Measurements from ENCODE around the gene TTC13. TPM values are rescaled to one million over a fixed set of nuclear protein-coding genes. Genes with fewer than 3 reads are reported as not detected.

TTC13 gene
- total and polyA plus RNA-seq, 2 of the 13 experiments (the other 11 are each of a cell fraction or from before 2014, with no cell fraction given): 5.8 to 15.9 TPM

DNA sequence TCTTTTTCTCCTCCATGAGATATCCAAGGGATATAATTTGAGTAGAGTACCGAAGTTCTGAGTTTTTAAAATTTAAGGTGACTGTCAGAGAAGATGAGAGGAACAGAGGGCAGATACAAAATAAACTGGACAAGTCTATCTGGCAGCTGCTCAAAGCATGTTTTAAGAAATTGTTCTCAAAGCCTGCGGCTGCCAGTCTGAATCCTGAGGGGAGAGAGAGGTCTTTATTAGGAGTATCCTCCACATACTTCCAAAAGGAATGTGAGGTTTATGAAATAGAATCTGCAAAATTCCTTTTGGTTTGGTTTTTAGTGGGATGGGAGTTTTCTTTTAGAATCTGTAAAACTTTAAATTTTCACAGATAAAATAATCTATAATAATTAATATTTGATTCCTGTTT, 41.3 kb downstream of the TTC13 start:
- 95% methylated on average over 2 of the region's 2 CpGs for WGBS (ENCODE audit: low lambda C conversion rate)

More for the DNA sequence above, 41.3 kb downstream of the TTC13 start:
- TF ChIP-seq, protein P1, sequence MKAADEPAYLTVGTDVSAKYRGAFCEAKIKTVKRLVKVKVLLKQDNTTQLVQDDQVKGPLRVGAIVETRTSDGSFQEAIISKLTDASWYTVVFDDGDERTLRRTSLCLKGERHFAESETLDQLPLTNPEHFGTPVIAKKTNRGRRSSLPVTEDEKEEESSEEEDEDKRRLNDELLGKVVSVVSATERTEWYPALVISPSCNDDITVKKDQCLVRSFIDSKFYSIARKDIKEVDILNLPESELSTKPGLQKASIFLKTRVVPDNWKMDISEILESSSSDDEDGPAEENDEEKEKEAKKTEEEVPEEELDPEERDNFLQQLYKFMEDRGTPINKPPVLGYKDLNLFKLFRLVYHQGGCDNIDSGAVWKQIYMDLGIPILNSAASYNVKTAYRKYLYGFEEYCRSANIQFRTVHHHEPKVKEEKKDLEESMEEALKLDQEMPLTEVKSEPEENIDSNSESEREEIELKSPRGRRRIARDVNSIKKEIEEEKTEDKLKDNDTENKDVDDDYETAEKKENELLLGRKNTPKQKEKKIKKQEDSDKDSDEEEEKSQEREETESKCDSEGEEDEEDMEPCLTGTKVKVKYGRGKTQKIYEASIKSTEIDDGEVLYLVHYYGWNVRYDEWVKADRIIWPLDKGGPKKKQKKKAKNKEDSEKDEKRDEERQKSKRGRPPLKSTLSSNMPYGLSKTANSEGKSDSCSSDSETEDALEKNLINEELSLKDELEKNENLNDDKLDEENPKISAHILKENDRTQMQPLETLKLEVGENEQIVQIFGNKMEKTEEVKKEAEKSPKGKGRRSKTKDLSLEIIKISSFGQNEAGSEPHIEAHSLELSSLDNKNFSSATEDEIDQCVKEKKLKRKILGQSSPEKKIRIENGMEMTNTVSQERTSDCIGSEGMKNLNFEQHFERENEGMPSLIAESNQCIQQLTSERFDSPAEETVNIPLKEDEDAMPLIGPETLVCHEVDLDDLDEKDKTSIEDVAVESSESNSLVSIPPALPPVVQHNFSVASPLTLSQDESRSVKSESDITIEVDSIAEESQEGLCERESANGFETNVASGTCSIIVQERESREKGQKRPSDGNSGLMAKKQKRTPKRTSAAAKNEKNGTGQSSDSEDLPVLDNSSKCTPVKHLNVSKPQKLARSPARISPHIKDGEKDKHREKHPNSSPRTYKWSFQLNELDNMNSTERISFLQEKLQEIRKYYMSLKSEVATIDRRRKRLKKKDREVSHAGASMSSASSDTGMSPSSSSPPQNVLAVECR (CRISPR knock-in tag; IDR thresholded peaks at IDR 0.05; ENCODE audit: borderline replicate concordance): no peak
- TF ChIP-seq LCORL (IDR thresholded peaks at IDR 0.05) (no peak), LCORL (CRISPR knock-in tag; IDR thresholded peaks at IDR 0.05) (no peak), KDM6A (CRISPR knock-in tag; IDR thresholded peaks at IDR 0.05; ENCODE audit: low read depth) (no peak), YEATS4 (CRISPR knock-in tag; IDR thresholded peaks at IDR 0.05; ENCODE audit: borderline replicate concordance) (no peak), MEF2D (CRISPR knock-in tag; IDR thresholded peaks at IDR 0.05) (no peak), ZNF468 (CRISPR knock-in tag; IDR thresholded peaks at IDR 0.05) (no peak), MEIS2 (CRISPR knock-in tag; IDR thresholded peaks at IDR 0.05) (no peak), ZNF567 (CRISPR knock-in tag; IDR thresholded peaks at IDR 0.05; ENCODE audit: borderline replicate concordance) (no peak), RARA (CRISPR knock-in tag; IDR thresholded peaks at IDR 0.05) (no peak), DR1 (CRISPR knock-in tag; IDR thresholded peaks at IDR 0.05) (no peak)
- TF ChIP-seq, protein P2, sequence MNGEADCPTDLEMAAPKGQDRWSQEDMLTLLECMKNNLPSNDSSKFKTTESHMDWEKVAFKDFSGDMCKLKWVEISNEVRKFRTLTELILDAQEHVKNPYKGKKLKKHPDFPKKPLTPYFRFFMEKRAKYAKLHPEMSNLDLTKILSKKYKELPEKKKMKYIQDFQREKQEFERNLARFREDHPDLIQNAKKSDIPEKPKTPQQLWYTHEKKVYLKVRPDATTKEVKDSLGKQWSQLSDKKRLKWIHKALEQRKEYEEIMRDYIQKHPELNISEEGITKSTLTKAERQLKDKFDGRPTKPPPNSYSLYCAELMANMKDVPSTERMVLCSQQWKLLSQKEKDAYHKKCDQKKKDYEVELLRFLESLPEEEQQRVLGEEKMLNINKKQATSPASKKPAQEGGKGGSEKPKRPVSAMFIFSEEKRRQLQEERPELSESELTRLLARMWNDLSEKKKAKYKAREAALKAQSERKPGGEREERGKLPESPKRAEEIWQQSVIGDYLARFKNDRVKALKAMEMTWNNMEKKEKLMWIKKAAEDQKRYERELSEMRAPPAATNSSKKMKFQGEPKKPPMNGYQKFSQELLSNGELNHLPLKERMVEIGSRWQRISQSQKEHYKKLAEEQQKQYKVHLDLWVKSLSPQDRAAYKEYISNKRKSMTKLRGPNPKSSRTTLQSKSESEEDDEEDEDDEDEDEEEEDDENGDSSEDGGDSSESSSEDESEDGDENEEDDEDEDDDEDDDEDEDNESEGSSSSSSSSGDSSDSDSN (CRISPR knock-in tag; IDR thresholded peaks at IDR 0.05): no peak
- TF ChIP-seq, protein P3, sequence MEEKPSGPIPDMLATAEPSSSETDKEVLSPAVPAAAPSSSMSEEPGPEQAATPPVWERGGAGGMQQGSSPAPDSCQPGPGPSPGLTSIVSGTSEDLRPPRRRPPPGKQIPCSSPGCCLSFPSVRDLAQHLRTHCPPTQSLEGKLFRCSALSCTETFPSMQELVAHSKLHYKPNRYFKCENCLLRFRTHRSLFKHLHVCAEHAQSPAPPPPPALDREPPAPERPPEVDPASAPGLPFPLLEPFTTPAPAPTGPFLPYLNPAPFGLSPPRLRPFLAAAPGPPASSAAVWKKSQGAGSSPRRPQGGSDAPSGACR (CRISPR knock-in tag; IDR thresholded peaks at IDR 0.05): no peak
- Histone ChIP-seq H3K9me3 (ENCODE audit: low read length) (no peaks in the 10 kb centered on the region), H3K79me2 (ENCODE audit: insufficient read depth, low read length) (no peaks in the 10 kb centered on the region), H2AFZ (ENCODE audit: low read length) (no peak overlapping the region), H3K36me3 (replicated peaks in 1 of 2; ENCODE audit: control insufficient read depth in 1 of 2, insufficient read depth in 2 of 2, low read length in 2 of 2) (no peaks in the 10 kb centered on the region), H3K27ac (ENCODE audit: extremely low read length, insufficient read depth, low read length) (no peak overlapping the region), H4K20me1 (ENCODE audit: insufficient read depth, low read length) (no peaks in the 10 kb centered on the region), H3K9ac (ENCODE audit: insufficient read depth, low read depth, low read length) (no peak overlapping the region), H3K27me3 (ENCODE audit: control insufficient read depth in 1 of 2, insufficient read depth in 2 of 2, low read length in 2 of 2) (no peaks in the 10 kb centered on the region), H3K4me2 (ENCODE audit: low read depth, low read length) (no peak overlapping the region), H3K4me1 (ENCODE audit: insufficient read depth, low read length) (peaks cover 29% of the 10 kb centered on the region), H3K4me3 (replicated peaks in 1 of 3; ENCODE audit: insufficient read depth in 1 of 3, low read depth in 2 of 3, low read length in 3 of 3) (no peak overlapping the region)
- CTCF ChIA-PET (ENCODE audit: low intra/inter-chr PET ratio, low total read pairs): no interaction called here
- intact Hi-C loops (cut with micrococcal nuclease; ENCODE audit: unreplicated experiment): no loop called here
- no TSS peak for BruUV-seq (replicated peaks)
- POLR2A ChIA-PET: no interaction called here
- no peak for DNase-seq (ENCODE audit: low spot score)
- ATAC-seq: no peak
- FAIRE-seq: no peak
- in situ Hi-C loops (cut with HindIII; ENCODE audit: extremely low pct_ligation_motif_present, low pct_unique_long_range_greater_than_20kb): no loop called here
